ENCODE measurements around the gene MAB21L4. TPM values are rescaled to one million over a fixed set of nuclear protein-coding genes. Genes with fewer than 3 reads are reported as not detected.

MAB21L4 gene
- total RNA-seq, 1 donor from 2014 or later = not detected

- Mint-ChIP-seq H3K4me3 (no peak overlapping the region), H3K36me3 (ENCODE audit: low read depth) (no peaks in the 10 kb centered on the region), H3K9me3 (peaks cover 6% of the 10 kb centered on the region), H3K27me3 (ENCODE audit: insufficient read depth) (peaks cover 8% of the 10 kb centered on the region), H3K4me1 (ENCODE audit: low read depth) (no peaks in the 10 kb centered on the region), H3K27ac (no peak overlapping the region)
- intact Hi-C loops (cut with micrococcal nuclease) = loop anchor here (1.0 kb wide), 1 partner anchor 325 kb away; no protein-coding TSS in a partner anchor
- DNase-seq (ENCODE audit: low spot score) = no peak
Observed at GRCh38 chr2:240839152-240840143, 56.5 kb downstream of the MAB21L4 start.

GRCh38 chr2:240837621-240838020 lies 58.3 kb downstream of the MAB21L4 start:
- Mint-ChIP-seq H3K27me3 (ENCODE audit: insufficient read depth) (peaks cover 5% of the 10 kb centered on the region), H3K9me3 (no peaks in the 10 kb centered on the region), H3K36me3 (ENCODE audit: low read depth) (no peaks in the 10 kb centered on the region), H3K27ac (no peak overlapping the region), H3K4me1 (ENCODE audit: low read depth) (no peaks in the 10 kb centered on the region), H3K4me3 (no peak overlapping the region)
- DNase-seq (ENCODE audit: low spot score) = no peak
- intact Hi-C loops (cut with micrococcal nuclease) = no loop called here

- no peaks in the 10 kb centered on the region for H3K9me3 Mint-ChIP-seq
- no peaks in the 10 kb centered on the region for H3K4me1 Mint-ChIP-seq (ENCODE audit: low read depth)
- no peaks in the 10 kb centered on the region for H3K36me3 Mint-ChIP-seq (ENCODE audit: low read depth)
- no peak overlapping the region for H3K27ac Mint-ChIP-seq
- DNase-seq (ENCODE audit: low spot score) = no peak
- H3K4me3 Mint-ChIP-seq = no peak overlapping the region
- peaks cover 5% of the 10 kb centered on the region for H3K27me3 Mint-ChIP-seq (ENCODE audit: insufficient read depth)
- intact Hi-C loops (cut with micrococcal nuclease) = no loop called here
Observed at GRCh38 chr2:240836781-240837467, 59.0 kb downstream of the MAB21L4 start.

Other genes starting within 250 kb of the MAB21L4 start
- not detected in 2 replicates for gene AQP12B, start 213.3 kb downstream of the MAB21L4 start, total RNA-seq
- gene AQP12A, start 204.3 kb downstream of the MAB21L4 start, total RNA-seq = not detected in 2 replicates
- gene KIF1A, start 75.9 kb downstream of the MAB21L4 start, total RNA-seq = 0.66 and 0.83 TPM in 2 replicates
- not detected in 2 replicates for gene AGXT, start 27.3 kb downstream of the MAB21L4 start, total RNA-seq
- not detected in 2 replicates for gene CROCC2, start 10.2 kb upstream of the MAB21L4 start, total RNA-seq
- 1.6 and 2.5 TPM in 2 replicates for gene SNED1, start 102.5 kb upstream of the MAB21L4 start, total RNA-seq
- gene MTERF4, start 206.1 kb upstream of the MAB21L4 start, total RNA-seq = 40.5 and 43.3 TPM in 2 replicates